Endothelial cell of coronary artery (primary cell): ENCODE measurements around the gene TTC24. TPM values are rescaled to one million over a fixed set of nuclear protein-coding genes. Genes with fewer than 3 reads are reported as not detected.

Experiments used
- total RNA-seq: library from RNA; depleted of rRNA; stranded (reverse); fragments of >200 nt; gene quantifications from 2 replicates; pipeline ENCODE4 v1.2.3, GENCODE V29; 2014

Gene TTC24
- total RNA-seq, result not detected in 2 replicates

DNA sequence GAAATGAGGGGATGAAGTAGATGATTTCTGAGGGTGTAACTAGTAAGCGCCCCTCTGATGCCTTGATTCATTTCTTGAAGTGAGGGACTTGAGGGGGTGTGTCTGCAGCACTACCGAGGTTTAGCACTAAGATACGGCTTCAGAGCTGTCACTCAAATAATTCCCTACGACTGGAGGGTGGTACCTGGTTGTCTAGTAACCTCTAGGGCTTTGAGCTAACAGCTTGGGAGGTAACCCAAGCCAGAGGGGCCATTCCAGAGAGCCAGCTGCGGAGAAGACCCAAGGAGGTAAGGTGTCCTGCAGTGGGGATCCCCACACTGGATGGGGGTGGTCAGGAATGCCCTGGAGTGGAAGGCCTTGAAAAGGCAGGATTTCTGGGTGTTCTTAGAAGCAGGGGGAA lies at the start of gene TTC24:
TSS of gene TTC24 (plus strand) at position 252 of the 400 bp plus-strand sequence. CDS start 1,642 bp downstream, outside the sequence.

DNA sequence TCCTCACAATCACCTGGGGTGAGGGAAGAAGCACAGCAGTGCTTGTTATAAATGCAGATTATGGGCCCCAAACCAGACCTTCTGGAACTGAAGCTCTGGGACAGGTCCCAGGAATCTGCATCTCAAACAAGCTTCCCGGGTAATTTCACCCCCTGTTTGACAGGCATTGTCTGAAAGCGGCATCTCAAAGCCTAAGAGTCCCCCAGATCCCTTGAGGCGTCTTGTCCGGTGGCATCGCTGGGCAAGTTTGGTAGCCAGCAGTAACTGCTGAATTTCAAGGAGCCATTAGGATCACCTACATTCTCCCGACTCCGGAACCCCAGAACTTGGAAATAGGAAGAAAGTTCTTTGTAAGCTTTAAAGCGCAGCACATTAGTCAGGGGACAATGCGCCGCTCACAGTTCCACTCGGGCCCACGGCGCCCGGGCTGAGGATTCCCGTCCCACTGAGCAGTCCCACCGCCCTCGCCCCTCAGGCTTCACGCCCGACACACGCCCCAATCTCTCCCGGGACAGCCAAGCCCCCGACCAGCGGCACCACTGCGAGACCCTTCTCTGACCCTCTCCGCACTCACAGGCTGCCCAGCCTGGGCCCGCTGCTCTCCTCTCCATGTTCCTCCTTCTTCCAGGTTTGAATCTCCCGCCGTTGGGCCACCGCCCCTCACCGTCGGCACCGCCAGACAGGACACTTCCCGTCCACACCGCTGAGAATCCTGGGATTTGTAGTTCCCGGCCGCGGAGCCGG lies 7.4 kb upstream of the TTC24 start, which contains the start of gene IQGAP3:
TSS of gene IQGAP3 (minus strand) at position 647 of the 744 bp plus-strand sequence. CDS start at position 611, 36 bp downstream.

DNA sequence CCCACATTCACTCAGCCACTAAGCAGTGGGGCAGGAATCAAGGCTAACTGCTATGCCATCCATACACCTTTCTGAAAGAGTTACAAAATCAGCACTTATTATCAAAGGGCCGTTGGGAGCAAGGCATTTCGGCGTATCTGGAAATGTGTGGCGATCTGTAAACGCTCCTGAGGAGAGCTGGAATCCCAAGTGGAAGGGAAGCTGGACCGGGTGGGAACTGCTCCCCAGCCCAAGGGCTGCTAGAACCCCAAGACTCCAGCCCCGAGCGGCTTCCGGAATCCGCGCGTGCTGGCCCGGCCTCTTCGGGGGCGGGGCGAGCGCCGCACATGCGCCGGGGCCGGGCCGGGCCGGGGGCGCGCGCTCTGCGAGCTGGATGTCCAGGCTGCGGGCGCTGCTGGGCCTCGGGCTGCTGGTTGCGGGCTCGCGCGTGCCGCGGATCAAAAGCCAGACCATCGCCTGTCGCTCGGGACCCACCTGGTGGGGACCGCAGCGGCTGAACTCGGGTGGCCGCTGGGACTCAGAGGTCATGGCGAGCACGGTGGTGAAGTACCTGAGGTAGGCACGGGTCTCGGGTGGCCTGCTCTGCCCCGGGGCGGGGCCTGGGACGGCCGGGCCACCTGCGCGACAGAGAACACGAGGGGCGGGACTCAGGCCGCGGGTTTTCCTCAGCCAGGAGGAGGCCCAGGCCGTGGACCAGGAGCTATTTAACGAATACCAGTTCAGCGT lies 12.1 kb downstream of the TTC24 start, which contains the start of gene NAXE:
TSS of gene NAXE (plus strand) at position 345 of the 726 bp plus-strand sequence. CDS start at position 374, 29 bp downstream.

DNA sequence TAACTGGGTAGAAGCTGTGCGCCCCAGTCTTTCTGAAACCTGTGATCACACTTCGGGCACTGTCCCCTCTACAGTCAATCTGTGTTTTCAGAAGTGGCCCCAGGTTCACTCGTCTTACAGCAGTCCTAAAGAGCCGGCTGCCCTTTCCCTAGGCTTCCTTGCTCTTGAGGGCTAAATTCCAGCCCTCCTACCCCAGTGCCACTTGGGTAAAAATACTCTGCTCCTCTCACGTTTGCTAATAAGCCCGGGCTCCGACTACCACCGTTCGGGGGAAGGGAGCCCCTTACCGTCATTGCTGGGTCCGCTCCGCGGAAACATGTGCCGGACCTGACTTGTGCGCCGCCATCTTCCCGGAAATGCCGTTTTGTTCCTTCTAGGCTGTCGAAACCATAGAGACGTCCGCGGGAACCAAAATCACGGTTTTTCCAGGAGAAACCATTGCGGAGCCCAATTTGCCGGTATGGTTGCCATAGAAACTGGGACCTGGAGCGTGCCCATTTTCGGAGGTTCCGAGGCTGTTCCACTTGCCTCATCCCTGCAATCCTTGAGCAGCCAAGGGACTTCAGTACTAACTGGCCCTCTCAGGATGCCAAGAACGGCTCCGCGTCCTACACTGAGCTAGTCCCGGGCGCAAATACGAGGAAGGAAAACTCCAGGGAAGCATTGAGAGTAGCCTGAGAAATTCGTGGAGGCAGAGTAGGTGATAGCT lies 21.8 kb downstream of the TTC24 start, which contains the start of gene GPATCH4:
TSS of gene GPATCH4 (minus strand) at position 358 of the 709 bp plus-strand sequence.

DNA sequence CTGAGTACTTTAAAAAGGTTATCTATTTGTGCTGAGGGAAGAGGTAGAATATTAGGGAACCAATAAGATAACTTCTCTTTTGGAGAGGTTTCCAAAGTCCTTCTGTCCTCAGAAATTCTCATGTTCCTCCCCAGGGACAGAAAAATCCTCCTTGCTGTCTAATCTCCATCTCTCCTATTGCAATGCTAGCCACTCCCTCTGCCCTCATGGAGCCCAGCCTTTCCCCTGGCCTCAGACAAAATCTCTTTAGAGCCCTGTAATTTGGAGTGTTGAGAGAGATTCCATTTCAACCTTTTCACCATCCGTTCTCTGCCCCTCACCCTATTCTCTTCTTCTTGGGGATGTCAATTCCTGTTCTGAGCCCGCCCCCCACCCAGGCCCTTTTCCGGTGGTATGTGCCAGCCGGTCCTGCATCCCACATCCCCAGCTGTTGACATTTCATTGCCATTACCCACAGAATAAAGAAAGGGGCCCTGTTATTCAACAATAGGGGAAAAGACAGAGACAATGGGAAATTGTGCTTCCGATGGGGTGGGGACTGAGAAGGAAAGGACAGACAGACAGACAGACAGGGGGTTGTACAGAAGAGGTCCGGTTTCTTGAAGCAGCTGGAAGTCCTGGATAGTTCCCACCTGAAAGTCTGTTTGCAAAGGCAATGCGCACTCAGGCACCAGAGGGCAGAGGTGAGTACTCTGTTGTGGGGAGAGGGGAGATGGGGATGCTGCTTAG lies 39.5 kb downstream of the TTC24 start, which contains the start of gene HAPLN2:
TSS of gene HAPLN2 (plus strand) at position 563 of the 729 bp plus-strand sequence. CDS start 4,076 bp downstream, outside the sequence.

Other genes with a start within 250 kb of the TTC24 start
- gene CCT3, start 241.4 kb upstream of the TTC24 start, total RNA-seq, result 671 and 748 TPM in 2 replicates
- not detected in 2 replicates for gene TSACC, start 241.2 kb upstream of the TTC24 start, total RNA-seq
- not detected in 2 replicates for gene RHBG, start 210.5 kb upstream of the TTC24 start, total RNA-seq
- 4.2 and 6.7 TPM in 2 replicates for gene MEF2D, start 78.9 kb upstream of the TTC24 start, total RNA-seq
- gene IQGAP3, start 7.2 kb upstream of the TTC24 start, total RNA-seq, result 8.9 and 16.7 TPM in 2 replicates
- 69.4 and 102 TPM in 2 replicates for gene NAXE, start 12.1 kb downstream of the TTC24 start, total RNA-seq
- 19.8 and 22.2 TPM in 2 replicates for gene GPATCH4, start 21.8 kb downstream of the TTC24 start, total RNA-seq
- not detected in 2 replicates for gene HAPLN2, start 39.7 kb downstream of the TTC24 start, total RNA-seq
- not detected in 2 replicates for gene BCAN, start 62.4 kb downstream of the TTC24 start, total RNA-seq
- gene NES, start 97.7 kb downstream of the TTC24 start, total RNA-seq, result 127 and 255 TPM in 2 replicates
- 0.09 TPM in 2 replicates for gene CRABP2, start 125.9 kb downstream of the TTC24 start, total RNA-seq
- gene METTL25B, start 148.7 kb downstream of the TTC24 start, total RNA-seq, result 5.8 and 9.7 TPM in 2 replicates
- 8.2 and 8.6 TPM in 2 replicates for gene ISG20L2, start 149.0 kb downstream of the TTC24 start, total RNA-seq
- gene MRPL24, start 161.4 kb downstream of the TTC24 start, total RNA-seq, result 60.2 and 62.1 TPM in 2 replicates
- gene HDGF, start 172.0 kb downstream of the TTC24 start, total RNA-seq, result 171 and 213 TPM in 2 replicates
- gene PRCC, start 187.8 kb downstream of the TTC24 start, total RNA-seq, result 12.5 and 14.5 TPM in 2 replicates
- 0.09 and 0.19 TPM in 2 replicates for gene SH2D2A, start 237.1 kb downstream of the TTC24 start, total RNA-seq